ENCODE data around the gene TIGD1.

Gene TIGD1

DNA sequence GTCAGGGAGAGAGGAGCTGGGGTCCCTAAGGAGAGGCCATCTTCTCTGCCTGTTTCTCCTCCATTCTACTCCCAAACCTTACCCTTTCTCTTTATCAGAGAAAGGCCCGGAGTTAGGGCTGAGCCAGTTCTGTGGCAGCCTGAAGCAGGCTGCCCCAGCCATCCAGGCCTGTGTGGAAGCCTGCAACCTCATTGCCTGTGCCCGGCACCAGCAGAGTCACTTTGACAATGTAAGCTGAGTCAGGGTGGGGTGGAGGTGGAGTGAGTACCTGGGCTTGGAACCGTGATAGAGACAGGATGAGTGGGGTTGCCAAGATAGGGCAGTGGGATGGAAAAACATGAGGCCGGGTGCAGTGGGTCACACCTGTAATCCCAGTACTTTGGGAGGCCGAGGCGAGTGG, 5.7 kb downstream of the TIGD1 start:
- Histone ChIP-seq H3K4me1 (ENCODE audit: low read length) (no peaks in the 10 kb centered on the region), H3K9me3 (replicated peaks; ENCODE audit: insufficient read depth, low read length) (no peaks in the 10 kb centered on the region), H3F3A (ENCODE audit: insufficient read depth, low read length) (no peaks in the 10 kb centered on the region), H2AFZ (ENCODE audit: low read length) (no peak overlapping the region), H3K27ac (ENCODE audit: low read length) (no peak overlapping the region), H3K9ac (ENCODE audit: low read length) (no peak overlapping the region), H3K27me3 (replicated peaks; ENCODE audit: insufficient read depth, low read length) (no peaks in the 10 kb centered on the region), H3K9me2 (replicated peaks; ENCODE audit: insufficient read depth, low read length) (no peaks in the 10 kb centered on the region), H3K36me3 (replicated peaks; ENCODE audit: insufficient read depth, low read length) (no peaks in the 10 kb centered on the region), H3K4me2 (ENCODE audit: low read depth, low read length) (no peak overlapping the region), H3K79me2 (ENCODE audit: low read length) (peaks cover 3% of the 10 kb centered on the region), H3K4me3 (ENCODE audit: low read length) (no peak overlapping the region), H4K20me1 (ENCODE audit: insufficient read depth, low read length) (no peaks in the 10 kb centered on the region)
- TF ChIP-seq EZH2 (optimal IDR thresholded peaks at IDR 0.05; ENCODE audit: low read depth, low read length), result no peak
- DNase-seq, result no peak

DNA sequence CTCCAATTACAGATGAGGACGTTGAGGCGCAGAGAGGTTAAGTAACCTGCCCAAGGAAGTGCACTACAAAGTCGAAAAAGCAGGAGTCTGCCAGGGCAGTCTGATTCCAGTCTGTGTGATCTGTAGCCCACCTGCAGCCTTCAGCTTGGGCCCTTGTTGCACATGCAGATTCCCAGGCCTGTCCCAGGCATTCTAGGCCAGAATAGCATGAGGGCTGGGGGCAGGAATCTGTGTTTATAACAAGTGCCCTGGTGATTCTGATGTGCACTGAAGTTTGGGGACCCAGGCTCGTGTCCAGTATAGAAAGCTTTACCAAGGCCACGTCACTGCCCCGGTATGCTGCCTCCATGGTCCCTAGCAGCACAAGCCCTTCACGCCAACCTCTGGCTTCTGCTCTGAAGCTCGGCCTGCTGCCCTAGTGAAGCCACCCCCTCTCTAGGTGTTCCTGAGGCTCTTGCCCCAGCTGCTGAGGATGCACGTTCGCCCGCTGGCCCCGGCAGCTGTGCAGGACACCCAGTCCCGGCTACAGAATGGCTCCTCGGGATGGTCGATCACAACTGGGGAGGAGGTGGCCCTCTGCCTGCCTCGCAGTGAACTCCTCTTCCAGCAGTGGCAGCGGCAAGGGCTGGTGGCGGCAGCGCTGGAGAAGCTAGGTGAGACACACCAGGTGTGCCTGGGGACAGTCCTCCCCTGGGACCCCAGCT, 6.3 kb downstream of the TIGD1 start:
- Histone ChIP-seq H2AFZ (ENCODE audit: low read length) (no peak overlapping the region), H3K36me3 (replicated peaks; ENCODE audit: insufficient read depth, low read length) (no peaks in the 10 kb centered on the region), H4K20me1 (ENCODE audit: insufficient read depth, low read length) (no peaks in the 10 kb centered on the region), H3K9me2 (replicated peaks; ENCODE audit: insufficient read depth, low read length) (no peaks in the 10 kb centered on the region), H3K9ac (ENCODE audit: low read length) (no peak overlapping the region), H3K4me2 (ENCODE audit: low read depth, low read length) (no peak overlapping the region), H3K9me3 (replicated peaks; ENCODE audit: insufficient read depth, low read length) (no peaks in the 10 kb centered on the region), H3K4me3 (ENCODE audit: low read length) (no peak overlapping the region), H3K4me1 (ENCODE audit: low read length) (no peaks in the 10 kb centered on the region), H3K79me2 (ENCODE audit: low read length) (no peaks in the 10 kb centered on the region), H3K27me3 (replicated peaks; ENCODE audit: insufficient read depth, low read length) (no peaks in the 10 kb centered on the region), H3F3A (ENCODE audit: insufficient read depth, low read length) (no peaks in the 10 kb centered on the region), H3K27ac (ENCODE audit: low read length) (no peak overlapping the region)
- no peak for DNase-seq
- TF ChIP-seq, protein P1, sequence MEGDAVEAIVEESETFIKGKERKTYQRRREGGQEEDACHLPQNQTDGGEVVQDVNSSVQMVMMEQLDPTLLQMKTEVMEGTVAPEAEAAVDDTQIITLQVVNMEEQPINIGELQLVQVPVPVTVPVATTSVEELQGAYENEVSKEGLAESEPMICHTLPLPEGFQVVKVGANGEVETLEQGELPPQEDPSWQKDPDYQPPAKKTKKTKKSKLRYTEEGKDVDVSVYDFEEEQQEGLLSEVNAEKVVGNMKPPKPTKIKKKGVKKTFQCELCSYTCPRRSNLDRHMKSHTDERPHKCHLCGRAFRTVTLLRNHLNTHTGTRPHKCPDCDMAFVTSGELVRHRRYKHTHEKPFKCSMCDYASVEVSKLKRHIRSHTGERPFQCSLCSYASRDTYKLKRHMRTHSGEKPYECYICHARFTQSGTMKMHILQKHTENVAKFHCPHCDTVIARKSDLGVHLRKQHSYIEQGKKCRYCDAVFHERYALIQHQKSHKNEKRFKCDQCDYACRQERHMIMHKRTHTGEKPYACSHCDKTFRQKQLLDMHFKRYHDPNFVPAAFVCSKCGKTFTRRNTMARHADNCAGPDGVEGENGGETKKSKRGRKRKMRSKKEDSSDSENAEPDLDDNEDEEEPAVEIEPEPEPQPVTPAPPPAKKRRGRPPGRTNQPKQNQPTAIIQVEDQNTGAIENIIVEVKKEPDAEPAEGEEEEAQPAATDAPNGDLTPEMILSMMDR (IDR thresholded peaks at IDR 0.05; ENCODE audit: low read length), result no peak
- TF ChIP-seq EZH2phosphoT487 (IDR thresholded peaks at IDR 0.05; ENCODE audit: low read length) (no peak), EZH2 (optimal IDR thresholded peaks at IDR 0.05; ENCODE audit: low read depth, low read length) (no peak)

DNA sequence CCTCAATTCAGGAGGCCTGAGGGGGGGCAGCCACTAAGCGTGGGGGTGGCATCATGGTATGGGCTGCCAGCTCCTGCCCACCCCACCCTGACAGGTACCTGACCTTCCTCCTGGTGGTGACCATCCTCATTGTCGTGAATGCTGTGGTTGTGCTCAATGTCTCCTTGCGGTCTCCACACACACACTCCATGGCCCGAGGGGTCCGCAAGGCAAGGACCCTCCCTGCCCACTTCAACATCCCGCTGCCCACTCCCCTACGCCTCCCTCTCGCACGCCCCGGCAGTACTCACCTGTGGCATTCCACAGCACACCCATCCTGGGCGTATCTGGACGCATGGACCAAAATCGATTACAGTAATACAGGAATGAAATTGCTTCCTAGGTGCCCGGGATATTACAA, 6.9 kb downstream of the TIGD1 start:
- no peaks in the 10 kb centered on the region for H3F3A ChIP-seq (ENCODE audit: insufficient read depth, low read length)
- H3K9me3 ChIP-seq (replicated peaks; ENCODE audit: insufficient read depth, low read length), result no peaks in the 10 kb centered on the region
- H3K27me3 ChIP-seq (replicated peaks; ENCODE audit: insufficient read depth, low read length), result peaks cover under 1% of the 10 kb centered on the region; the same call in 1 of the 2 replicates
- H3K9ac ChIP-seq (ENCODE audit: low read length), result no peak overlapping the region
- no peak overlapping the region for H2AFZ ChIP-seq (ENCODE audit: low read length)
- H3K4me1 ChIP-seq (ENCODE audit: low read length), result no peaks in the 10 kb centered on the region
- no peaks in the 10 kb centered on the region for H3K79me2 ChIP-seq (ENCODE audit: low read length)
- no peaks in the 10 kb centered on the region for H3K36me3 ChIP-seq (replicated peaks; ENCODE audit: insufficient read depth, low read length)
- no peaks in the 10 kb centered on the region for H4K20me1 ChIP-seq (ENCODE audit: insufficient read depth, low read length)
- no peak overlapping the region for H3K27ac ChIP-seq (ENCODE audit: low read length)
- DNase-seq, result no peak
- H3K4me2 ChIP-seq (ENCODE audit: low read depth, low read length), result no peak overlapping the region
- no peaks in the 10 kb centered on the region for H3K9me2 ChIP-seq (replicated peaks; ENCODE audit: insufficient read depth, low read length)
- TF ChIP-seq EZH2 (optimal IDR thresholded peaks at IDR 0.05; ENCODE audit: low read depth, low read length) (no peak), EZH2phosphoT487 (IDR thresholded peaks at IDR 0.05; ENCODE audit: low read length) (no peak)
- TF ChIP-seq, protein P1 (IDR thresholded peaks at IDR 0.05; ENCODE audit: low read length), result no peak
- H3K4me3 ChIP-seq (ENCODE audit: low read length), result no peak overlapping the region

Measured in MM.1S (cell line).